Thymus (tissue), 14 donors: Measurements from ENCODE around the gene PRRT1. TPM values are rescaled to one million over a fixed set of nuclear protein-coding genes. Genes with fewer than 3 reads are reported as not detected.

Experiments
- DNase-seq, 9 donors: peaks; one replicate each; pipeline ENCODE4 v3.0.0-alpha.2; 2013; ENCODE audit warnings: low spot score in 9 of 9, low read depth in 6 of 9, missing footprints in 1 of 9
- H3K27ac ChIP-seq, 2 donors: one replicate each; pipeline ENCODE4 v1.5.1; 2013; ENCODE audit warnings: control low read depth in 1 of 2, low read depth in 1 of 2, low read length in 1 of 2, mild to moderate bottlenecking in 1 of 2, moderate library complexity in 1 of 2
- H3K27me3 ChIP-seq, 2 donors: one replicate each; pipeline ENCODE4 v1.5.1; 2013; ENCODE audit warnings: low read length in 1 of 2; ENCODE audit not compliant: control insufficient read depth in 2 of 2, insufficient read depth in 1 of 2
- H3K36me3 ChIP-seq, 2 donors: one replicate each; pipeline ENCODE4 v1.5.1; 2013; ENCODE audit warnings: low read length in 1 of 2, mild to moderate bottlenecking in 1 of 2, moderate library complexity in 1 of 2; ENCODE audit not compliant: control insufficient read depth in 2 of 2, insufficient read depth in 2 of 2
- H3K4me1 ChIP-seq, 2 donors: one replicate each; pipeline ENCODE4 v1.5.1; 2013; ENCODE audit warnings: low read length in 2 of 2; ENCODE audit not compliant: control insufficient read depth in 2 of 2, insufficient read depth in 2 of 2
- H3K4me3 ChIP-seq, 2 donors: one replicate each; pipeline ENCODE4 v1.5.1; 2013; ENCODE audit warnings: low read length in 2 of 2, control low read depth in 1 of 2, mild to moderate bottlenecking in 1 of 2
- H3K9me3 ChIP-seq, 2 donors: one replicate each; pipeline ENCODE4 v1.5.1; 2013; ENCODE audit warnings: low read length in 1 of 2, mild to moderate bottlenecking in 1 of 2; ENCODE audit not compliant: control insufficient read depth in 2 of 2, insufficient read depth in 1 of 2
- WGBS: extraction: QIAGEN DNeasy Blood & Tissue Kit; methylation state at CpG from one replicate; pipeline ENCODE4 v1.1.7; 2013; 5-methylcytosine and 5-hydroxymethylcytosine counted together
- long read RNA-seq, 10 donors: transcript quantifications; one replicate each; lab custom pipeline, GENCODE V29; 2026
- polyA plus RNA-seq: library from polyadenylated mRNA; stranded (reverse); fragments of 200-250 nt; gene quantifications from one replicate; pipeline ENCODE4 v1.2.3, GENCODE V29; 2013
- total RNA-seq: library from RNA; stranded (reverse); fragments of 120-200 nt; gene quantifications from one replicate; pipeline ENCODE4 v1.2.4, GENCODE V29; 2013
- donor health status: healthy.

The PRRT1 gene
- not detected for total RNA-seq
- polyA plus RNA-seq = 6.1 TPM
- long read RNA-seq, donor 1 = 0 reads
- long read RNA-seq, donor 2 = 0 reads
- long read RNA-seq, donor 3 = 0 reads
- long read RNA-seq, donor 4 = 0 reads
- long read RNA-seq, donor 5 = 0 reads
- long read RNA-seq, donor 6 = 0 reads
- long read RNA-seq, donor 7 = 0 reads
- long read RNA-seq, donor 8 = 0 reads
- long read RNA-seq, donor 9 = 0 reads
- long read RNA-seq, donor 10, partial matches to known transcripts = 12 of 12 reads
- long read RNA-seq, donor 10, other reads (novel, unspliced or antisense) = 0 of 12 reads

GRCh38 chr6:32151863-32152768 lies at the start of gene PRRT1:
Gene PRRT1, minus strand, starts transcription at chr6:32151939. Its CDS starts 112 bp downstream, at chr6:32151827.
- Histone ChIP-seq H3K4me3 (peak within 1 kb of the TSS in 1 of 2 donors; percentile 33), H3K36me3 (peaks cover 12 to 15% of the 10 kb centered on the region in 2 donors), H3K4me1 (peaks cover 19 to 70% of the 10 kb centered on the region in 2 donors), H3K27ac (peak within 1 kb of the TSS in 1 of 2 donors; percentile 39), H3K27me3 (peaks cover 38 to 74% of the 10 kb centered on the region in 2 donors), H3K9me3 (peaks cover 3 to 16% of the 10 kb centered on the region in 2 donors)
- no peak for DNase-seq
- 29% methylated on average over 15 of the region's 24 CpGs for WGBS

- WGBS = 96% methylated on average over 13 of the region's 13 CpGs
- Histone ChIP-seq H3K27ac (no peak overlapping the region), H3K4me3 (no peak overlapping the region), H3K27me3 (no peaks in the 10 kb centered on the region), H3K4me1 (peaks cover 6 to 35% of the 10 kb centered on the region in 2 donors), H3K36me3 (no peaks in the 10 kb centered on the region), H3K9me3 (peaks cover 0 to 5% of the 10 kb centered on the region in 2 donors)
- no peak for DNase-seq
Measured at GRCh38 chr6:32200711-32201475, 49.2 kb upstream of the PRRT1 start.

GRCh38 chr6:32198866-32199265 lies 47.1 kb upstream of the PRRT1 start:
- 91% methylated on average over 17 of the region's 17 CpGs for WGBS
- DNase-seq = no peak

GRCh38 chr6:32198345-32198696 lies 46.6 kb upstream of the PRRT1 start:
- Histone ChIP-seq H3K9me3 (peaks cover 0 to 5% of the 10 kb centered on the region in 2 donors), H3K4me3 (no peak overlapping the region), H3K36me3 (no peaks in the 10 kb centered on the region), H3K27ac (no peak overlapping the region), H3K27me3 (no peaks in the 10 kb centered on the region), H3K4me1 (peaks cover 22 to 55% of the 10 kb centered on the region in 2 donors)
- no peak for DNase-seq
- WGBS = 96% methylated on average over 3 of the region's 3 CpGs

More at GRCh38 chr6:32198866-32199265, 47.1 kb upstream of the PRRT1 start:
- no peak overlapping the region for H3K27ac ChIP-seq
- peaks cover 17 to 50% of the 10 kb centered on the region in 2 donors for H3K4me1 ChIP-seq
- peaks cover 0 to 5% of the 10 kb centered on the region in 2 donors for H3K9me3 ChIP-seq
- H3K36me3 ChIP-seq = no peaks in the 10 kb centered on the region
- no peaks in the 10 kb centered on the region for H3K27me3 ChIP-seq
- no peak overlapping the region for H3K4me3 ChIP-seq

- no peak for DNase-seq
- H3K36me3 ChIP-seq = no peaks in the 10 kb centered on the region
- H3K4me3 ChIP-seq = peak overlapping the region; percentile 85 to 92
- 54% methylated on average over 28 of the region's 28 CpGs for WGBS
- H3K27me3 ChIP-seq = no peaks in the 10 kb centered on the region
- H3K9me3 ChIP-seq = peaks cover 0 to 5% of the 10 kb centered on the region in 2 donors
- peaks cover 24 to 55% of the 10 kb centered on the region in 2 donors for H3K4me1 ChIP-seq
- peak overlapping the region; percentile 94 to 95 for H3K27ac ChIP-seq
Measured at GRCh38 chr6:32196682-32197616, 45.2 kb upstream of the PRRT1 start.

- H3K27me3 ChIP-seq = no peaks in the 10 kb centered on the region
- peak overlapping the region; percentile 85 to 92 for H3K4me3 ChIP-seq
- under 1% methylated on average over 58 of the region's 58 CpGs for WGBS
- H3K4me1 ChIP-seq = peaks cover 27 to 55% of the 10 kb centered on the region in 2 donors
- DNase-seq = peak in 3 of 9 donors; percentile 63 to 73 (median 69)
- H3K27ac ChIP-seq = peak overlapping the region; percentile 94 to 95
- H3K36me3 ChIP-seq = peaks cover 4 to 5% of the 10 kb centered on the region in 2 donors
- peaks cover 0 to 5% of the 10 kb centered on the region in 2 donors for H3K9me3 ChIP-seq
Measured at GRCh38 chr6:32195902-32196681, 44.4 kb upstream of the PRRT1 start.

GRCh38 chr6:32195652-32195901 lies 43.8 kb upstream of the PRRT1 start:
- Histone ChIP-seq H3K27ac (peak overlapping the region; percentile 94 to 95), H3K4me1 (peaks cover 28 to 60% of the 10 kb centered on the region in 2 donors), H3K27me3 (no peaks in the 10 kb centered on the region), H3K9me3 (peaks cover 0 to 5% of the 10 kb centered on the region in 2 donors), H3K36me3 (peaks cover 6 to 7% of the 10 kb centered on the region in 2 donors), H3K4me3 (peak overlapping the region; percentile 85 to 92)
- under 1% methylated on average over 25 of the region's 25 CpGs for WGBS
- peak; percentile 90 to 99 (median 97) for DNase-seq
